H1 (cell line): ENCODE measurements around the gene CELF2. TPM values are rescaled to one million over a fixed set of nuclear protein-coding genes. Genes with fewer than 3 reads are reported as not detected.

Source experiments
- CTCF ChIA-PET: fragments of 300-600 bp; sonication (Branson Sonifier 250); formaldehyde crosslinking; loops from one replicate; lab custom pipeline; 2021; ENCODE audit not compliant: partially characterized antibody; lab: Charles Lee
- POLR2A ChIA-PET: fragments of 300-600 bp; sonication (Branson Sonifier 250); formaldehyde crosslinking; loops from one replicate; lab custom pipeline; 2021; ENCODE audit warnings: inconsistent platforms; ENCODE audit not compliant: partially characterized antibody; lab: Charles Lee
- DNase-seq, 2 experiments: peaks; one replicate each; pipeline versions ENCODE4 v3.0.0 to v3.0.0-alpha.2; 2010 to 2022; ENCODE audit warnings: low spot score in 2 of 2, low read depth in 1 of 2, mixed read lengths in 1 of 2
- FAIRE-seq: peaks from 2 replicates; lab custom pipeline; 2011; peaks lifted over from hg19 to GRCh38; lab: Jason Lieb, UNC
- H2AFZ ChIP-seq: 2 replicates; pipeline ENCODE4 v1.8.1; 2012; ENCODE audit warnings: low read length, inconsistent platforms
- H2AK5ac ChIP-seq: 2 replicates; pipeline ENCODE4 v1.6.1; 2013; ENCODE audit warnings: low read depth, low read length
- H2BK120ac ChIP-seq: replicated peaks from 2 replicates; pipeline ENCODE3; 2013; ENCODE audit warnings: low read depth, low read length, inconsistent platforms
- H2BK12ac ChIP-seq: 2 replicates; pipeline ENCODE4 v1.6.1; 2013; ENCODE audit warnings: low read depth, low read length
- H2BK15ac ChIP-seq: 2 replicates; pipeline ENCODE4 v1.6.1; 2013; ENCODE audit warnings: low read length
- H2BK20ac ChIP-seq: 2 replicates; pipeline ENCODE4 v1.6.1; 2013; ENCODE audit warnings: low read length
- H2BK5ac ChIP-seq: 2 replicates; pipeline ENCODE4 v1.6.1; 2013; ENCODE audit warnings: low read depth, low read length
- H3K14ac ChIP-seq: 2 replicates; pipeline ENCODE4 v1.6.1; 2013; ENCODE audit warnings: inconsistent platforms; ENCODE audit not compliant: insufficient read length
- H3K18ac ChIP-seq: 2 replicates; pipeline ENCODE4 v1.6.1; 2013; ENCODE audit warnings: low read length; ENCODE audit errors: extremely low read depth
- H3K23ac ChIP-seq: 2 replicates; pipeline ENCODE4 v1.6.1; 2013; ENCODE audit warnings: inconsistent platforms; ENCODE audit not compliant: insufficient read length
- H3K23me2 ChIP-seq: 2 replicates; pipeline ENCODE4 v1.6.1; 2013; ENCODE audit warnings: low read depth, low read length
- H3K27ac ChIP-seq: 2 replicates; pipeline ENCODE4 v1.6.1; 2011; ENCODE audit warnings: low read depth, low read length, inconsistent platforms
- H3K27me3 ChIP-seq, 4 experiments: replicated peaks in 1 of 4; 1 replicate in 1 of 4; 2 replicates in 3 of 4; pipeline versions ENCODE4 v1.6.1 to v1.8.1; 2011 to 2013; ENCODE audit warnings: low read length in 3 of 4, mild to moderate bottlenecking in 3 of 4, inconsistent platforms in 2 of 4, mixed read lengths in 2 of 4, moderate library complexity in 1 of 4; ENCODE audit not compliant: control insufficient read depth in 3 of 4, insufficient read depth in 3 of 4; ENCODE audit errors: extremely low read depth in 1 of 4
- H3K36me3 ChIP-seq, 4 experiments: 2 replicates each; pipeline versions ENCODE4 v1.6.1 to v1.8.1; 2011 to 2013; ENCODE audit warnings: mild to moderate bottlenecking in 4 of 4, low read length in 3 of 4, moderate library complexity in 2 of 4, control low read depth in 1 of 4, inconsistent platforms in 1 of 4; ENCODE audit not compliant: insufficient read depth in 4 of 4, control insufficient read depth in 2 of 4
- H3K4ac ChIP-seq: replicated peaks from 2 replicates; pipeline ENCODE3; 2013; ENCODE audit warnings: low read length, low read depth, mixed read lengths, inconsistent platforms; ENCODE audit not compliant: insufficient read length
- H3K4me1 ChIP-seq, 4 experiments: replicated peaks in 1 of 4; 1 replicate in 1 of 4; 2 replicates in 3 of 4; pipeline versions ENCODE4 v1.6.1 to v1.8.1; 2011 to 2013; ENCODE audit warnings: low read length in 3 of 4, inconsistent platforms in 2 of 4, mixed read lengths in 1 of 4; ENCODE audit not compliant: insufficient read depth in 4 of 4, control insufficient read depth in 3 of 4
- H3K4me2 ChIP-seq, 2 experiments: 2 replicates each; pipeline versions ENCODE4 v1.6.1 to v1.8.1; 2011 to 2013; ENCODE audit warnings: low read depth in 2 of 2, low read length in 2 of 2, control low read depth in 1 of 2, inconsistent platforms in 1 of 2, mild to moderate bottlenecking in 1 of 2; ENCODE audit not compliant: insufficient read depth in 1 of 2
- H3K4me3 ChIP-seq, 4 experiments: fragments of 200-600, 300-600 bp in 1 of 4; sonication (generic), shearing (Covaris generic), sonication (Bioruptor Twin) in 1 of 4; 2 replicates each; pipeline versions ENCODE4 v1.5.1 to v1.8.1; 2011 to 2016; ENCODE audit warnings: low read length in 4 of 4, low read depth in 3 of 4, control low read depth in 2 of 4, inconsistent platforms in 2 of 4, mild to moderate bottlenecking in 2 of 4, mixed read lengths in 1 of 4, moderate library complexity in 1 of 4; ENCODE audit not compliant: insufficient read depth in 2 of 4; ENCODE audit errors: extremely low read depth in 1 of 4
- H3K56ac ChIP-seq: replicated peaks from 2 replicates; pipeline ENCODE3; 2013; ENCODE audit warnings: low read depth, mild to moderate bottlenecking, mixed read lengths, low read length, inconsistent platforms; ENCODE audit not compliant: insufficient read length
- H3K79me1 ChIP-seq: 2 replicates; pipeline ENCODE4 v1.6.1; 2013; ENCODE audit warnings: low read depth, low read length, control low read depth
- H3K79me2 ChIP-seq, 2 experiments: 2 replicates each; pipeline versions ENCODE4 v1.6.1 to v1.8.1; 2012 to 2013; ENCODE audit warnings: low read length in 2 of 2, mild to moderate bottlenecking in 2 of 2, inconsistent platforms in 1 of 2; ENCODE audit not compliant: insufficient read depth in 2 of 2, control insufficient read depth in 1 of 2
- H3K9ac ChIP-seq, 4 experiments: replicated peaks in 1 of 4; 1 replicate in 1 of 4; 2 replicates in 3 of 4; pipeline versions ENCODE4 v1.6.1 to v1.8.1; 2011 to 2013; ENCODE audit warnings: low read depth in 3 of 4, low read length in 3 of 4, control low read depth in 2 of 4, mild to moderate bottlenecking in 2 of 4, moderate library complexity in 2 of 4, inconsistent platforms in 1 of 4; ENCODE audit errors: extremely low read depth in 1 of 4
- H3K9me3 ChIP-seq, 2 experiments: 2 replicates each; pipeline versions ENCODE4 v1.6.1 to v1.8.1; 2012 to 2013; ENCODE audit warnings: mild to moderate bottlenecking in 2 of 2, moderate library complexity in 2 of 2, control low read depth in 1 of 2, inconsistent platforms in 1 of 2, low read depth in 1 of 2, low read length in 1 of 2, mixed read lengths in 1 of 2; ENCODE audit not compliant: insufficient read depth in 2 of 2
- H4K20me1 ChIP-seq, 2 experiments: replicated peaks in 1 of 2; 2 replicates each; pipeline versions ENCODE3 to v1.8.1; 2011 to 2013; ENCODE audit warnings: inconsistent platforms in 2 of 2, low read length in 2 of 2, mild to moderate bottlenecking in 1 of 2; ENCODE audit not compliant: insufficient read depth in 2 of 2, control insufficient read depth in 1 of 2
- H4K5ac ChIP-seq: 2 replicates; pipeline ENCODE4 v1.6.1; 2013; ENCODE audit warnings: low read length, low read depth, mixed read lengths, inconsistent platforms; ENCODE audit not compliant: insufficient read length
- H4K8ac ChIP-seq: 2 replicates; pipeline ENCODE4 v1.8.0; 2013; ENCODE audit warnings: mild to moderate bottlenecking, moderate library complexity, low read length, inconsistent platforms; ENCODE audit not compliant: insufficient read depth; ENCODE audit errors: extremely low read depth
- H4K91ac ChIP-seq: replicated peaks from 2 replicates; pipeline ENCODE3; 2013; ENCODE audit warnings: low read length, mixed read lengths, inconsistent platforms; ENCODE audit not compliant: insufficient read length
- BACH1 ChIP-seq: IDR thresholded peaks from 2 replicates; pipeline ENCODE4 v1.6.1; 2012; ENCODE audit warnings: low read length, improper control_type of control experiment
- BCL11A ChIP-seq, 2 experiments: IDR thresholded peaks; one replicate each; pipeline ENCODE4 v1.6.1; 2011; ENCODE audit warnings: low read depth in 2 of 2, low read length in 2 of 2, mild to moderate bottlenecking in 2 of 2
- CBX5 ChIP-seq: fragments of 300-800, 300-1000 bp; sonication (generic); IDR thresholded peaks from 2 replicates; pipeline ENCODE4 v1.7.1; 2016; ENCODE audit warnings: antibody characterized with exemption, low read length, low read depth
- EZH2 ChIP-seq: fragments of 200-600 bp; sonication (generic); IDR thresholded peaks from 2 replicates; pipeline ENCODE4 v1.7.1; 2012; ENCODE audit warnings: low read depth, mild to moderate bottlenecking, moderate library complexity, low read length, inconsistent platforms; ENCODE audit not compliant: severe bottlenecking
- FOSL1 ChIP-seq: IDR thresholded peaks from 2 replicates; pipeline ENCODE4 v1.6.1; 2011; ENCODE audit warnings: mild to moderate bottlenecking, low read depth, low read length, moderate library complexity; ENCODE audit not compliant: insufficient read depth
- JUND ChIP-seq: IDR thresholded peaks from 2 replicates; pipeline ENCODE4 v1.6.1; 2011; ENCODE audit warnings: mild to moderate bottlenecking, improper control_type of control experiment, low read length
- NRF1 ChIP-seq: IDR thresholded peaks from 2 replicates; pipeline ENCODE4 v1.6.1; 2011; ENCODE audit warnings: mild to moderate bottlenecking, low read depth, low read length, improper control_type of control experiment
- PHF8 ChIP-seq: fragments of 200-600 bp; sonication (generic); conservative IDR thresholded peaks from 2 replicates; pipeline ENCODE4 v1.7.1; 2012; ENCODE audit warnings: low read depth, mild to moderate bottlenecking, inconsistent platforms, low read length, moderate library complexity
- RAD21 ChIP-seq, 2 experiments: IDR thresholded peaks in 1 of 2; conservative IDR thresholded peaks in 1 of 2; 2 replicates each; pipeline ENCODE4 v1.6.1; 2011; ENCODE audit warnings: low read depth in 2 of 2, low read length in 2 of 2, improper control_type of control experiment in 1 of 2, inconsistent platforms in 1 of 2, mild to moderate bottlenecking in 1 of 2, moderate library complexity in 1 of 2
- SAP30 ChIP-seq: fragments of 300-600 bp; sonication (generic); IDR thresholded peaks from 2 replicates; pipeline ENCODE4 v1.7.1; 2012; ENCODE audit warnings: low read length, moderate library complexity, mild to moderate bottlenecking, inconsistent platforms; ENCODE audit not compliant: insufficient read depth, insufficient replicate concordance
- YY1 ChIP-seq: IDR thresholded peaks from 2 replicates; pipeline ENCODE4 v1.6.1; 2011; ENCODE audit warnings: low read depth, mild to moderate bottlenecking, low read length
- ZNF274 ChIP-seq: IDR thresholded peaks from 2 replicates; pipeline ENCODE4 v1.7.0; 2012; ENCODE audit warnings: low read length, borderline replicate concordance; ENCODE audit errors: extremely low read depth
- WGBS, 2 experiments: shearing (Covaris generic) in 1 of 2; methylation state at CpG; one replicate each; pipeline versions ENCODE4 v1.1.6 to v1.1.7; 2013 to 2015; ENCODE audit warnings: low lambda C conversion rate in 2 of 2, mixed read lengths in 2 of 2, inconsistent platforms in 1 of 2, low coverage in 1 of 2, missing lambda C conversion rate in 1 of 2; ENCODE audit not compliant: insufficient replicate concordance in 2 of 2, insufficient coverage in 1 of 2, insufficient read length in 1 of 2; ENCODE audit errors: extremely low coverage in 1 of 2, missing lambda C conversion rate in 1 of 2; 5-methylcytosine and 5-hydroxymethylcytosine counted together
- polyA plus RNA-seq, 7 experiments: library from polyadenylated mRNA; depleted of rRNA in 3 of 7; stranded (reverse) in 5 of 7; unstranded in 2 of 7; fragments of >200 nt in 5 of 7; fragments of 200-250 nt in 2 of 7; gene quantifications; 1 replicate in 5 of 7; 2 replicates in 1 of 7; 4 replicates in 1 of 7; pipeline versions ENCODE4 v1.2.1 to v1.2.3, GENCODE V29; 2011 to 2013; ENCODE audit warnings: missing spikeins in 2 of 7, mixed read lengths in 2 of 7
- total RNA-seq: library from RNA; stranded (reverse); fragmentation: NEBNext Ultra II Directional; extraction: Animal tissue kit (Norgen Biotek cat#: 25700); gene quantifications from 2 replicates; pipeline ENCODE4 v1.2.1, GENCODE V29; 2021

Gene CELF2
- total and polyA plus RNA-seq, 2 of the 8 experiments (the other 6 are each of a cell fraction or from before 2014, with no cell fraction given): 18.3 to 22.7 TPM

GRCh38 chr10:11264296-11265048, 246.8 kb downstream of the CELF2 start:
- H3K14ac ChIP-seq: no peak overlapping the region
- no peaks in the 10 kb centered on the region for H3K9me3 ChIP-seq
- peaks cover 0 to 2% (median 1%) of the 10 kb centered on the region in 4 experiments; a peak in 3 of 7 replicates for H3K4me1 ChIP-seq
- H2AFZ ChIP-seq: no peak overlapping the region
- H2AK5ac ChIP-seq: no peak overlapping the region
- no peak overlapping the region for H3K23ac ChIP-seq
- no peaks in the 10 kb centered on the region for H3K27me3 ChIP-seq
- H3K4ac ChIP-seq: no peak overlapping the region
- H2BK15ac ChIP-seq: no peak overlapping the region
- no peak for DNase-seq
- no peak overlapping the region for H3K4me2 ChIP-seq
- H3K27ac ChIP-seq: no peak overlapping the region
- H2BK12ac ChIP-seq: no peak overlapping the region
- H4K20me1 ChIP-seq: no peaks in the 10 kb centered on the region
- H3K36me3 ChIP-seq: peaks cover 0 to 3% (median 0%) of the 10 kb centered on the region in 4 experiments; a peak in 2 of 8 replicates
- no peaks in the 10 kb centered on the region for H3K79me1 ChIP-seq
- no peak overlapping the region for H4K8ac ChIP-seq
- H3K23me2 ChIP-seq: no peaks in the 10 kb centered on the region
- no peak overlapping the region for H4K5ac ChIP-seq
- H2BK20ac ChIP-seq: no peak overlapping the region
- no peak overlapping the region for H3K56ac ChIP-seq
- H4K91ac ChIP-seq: no peak overlapping the region
- no peak overlapping the region for H3K9ac ChIP-seq
- H3K4me3 ChIP-seq: no peak overlapping the region
- no peaks in the 10 kb centered on the region for H3K79me2 ChIP-seq
- no peak for FAIRE-seq
- CTCF ChIA-PET: interaction anchor here (0.8 to 1.7 kb wide), 2 partner anchors 28 to 127 kb away, joined by 3 to 5 read pairs; no protein-coding TSS in a partner anchor
- H3K18ac ChIP-seq: no peak overlapping the region
- no peak overlapping the region for H2BK5ac ChIP-seq
- POLR2A ChIA-PET: no interaction called here
- WGBS, 2 experiments: 91% methylated on average over 6 of the region's 6 CpGs; no CpG with 5 or more reads in 1 of the 2 experiments
- H2BK120ac ChIP-seq: no peak overlapping the region
- TF ChIP-seq NRF1: no peak
- no peak for TF ChIP-seq FOSL1
- no peak for TF ChIP-seq SAP30
- TF ChIP-seq ZNF274: no peak
- no peak for TF ChIP-seq BACH1
- no peak for TF ChIP-seq JUND
- TF ChIP-seq YY1: no peak
- TF ChIP-seq RAD21 (IDR thresholded peaks at IDR 0.05 in 1 of 2, conservative IDR thresholded peaks at IDR 0.05 in 1 of 2; ENCODE audit: low read depth in 2 of 2, low read length in 2 of 2): no peak
- TF ChIP-seq EZH2: no peak
- TF ChIP-seq BCL11A (IDR thresholded peaks at IDR 0.05; ENCODE audit: low read depth in 2 of 2, low read length in 2 of 2): no peak
- TF ChIP-seq CBX5: no peak
- TF ChIP-seq PHF8: no peak
